Measurements from ENCODE around the gene U2SURP.

DNA sequence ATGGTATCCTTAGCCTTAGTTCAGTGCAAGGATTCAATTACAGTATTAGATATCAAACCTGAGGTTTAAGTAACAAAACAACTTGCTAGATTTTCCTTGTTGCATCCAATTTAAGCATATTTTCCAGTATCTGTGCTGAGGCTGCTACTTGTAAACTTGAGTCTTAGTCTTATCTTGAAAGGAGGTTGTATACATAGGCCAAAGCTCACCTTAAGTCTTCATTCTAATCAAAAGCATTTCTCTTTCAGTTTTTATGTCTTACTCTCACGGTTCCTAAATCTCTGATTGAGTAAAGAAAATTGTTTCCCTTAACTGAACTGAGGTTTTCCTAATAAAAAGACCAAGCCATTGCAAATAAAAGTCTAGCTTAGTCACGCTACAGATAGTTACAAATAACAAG, 52.6 kb downstream of the U2SURP start:
- TF ChIP-seq POLR2AphosphoS5 (IDR thresholded peaks at IDR 0.05; ENCODE audit: low read depth, low read length) (no peak), EZH2 (IDR thresholded peaks at IDR 0.05) (no peak)
- TF ChIP-seq, protein P1, sequence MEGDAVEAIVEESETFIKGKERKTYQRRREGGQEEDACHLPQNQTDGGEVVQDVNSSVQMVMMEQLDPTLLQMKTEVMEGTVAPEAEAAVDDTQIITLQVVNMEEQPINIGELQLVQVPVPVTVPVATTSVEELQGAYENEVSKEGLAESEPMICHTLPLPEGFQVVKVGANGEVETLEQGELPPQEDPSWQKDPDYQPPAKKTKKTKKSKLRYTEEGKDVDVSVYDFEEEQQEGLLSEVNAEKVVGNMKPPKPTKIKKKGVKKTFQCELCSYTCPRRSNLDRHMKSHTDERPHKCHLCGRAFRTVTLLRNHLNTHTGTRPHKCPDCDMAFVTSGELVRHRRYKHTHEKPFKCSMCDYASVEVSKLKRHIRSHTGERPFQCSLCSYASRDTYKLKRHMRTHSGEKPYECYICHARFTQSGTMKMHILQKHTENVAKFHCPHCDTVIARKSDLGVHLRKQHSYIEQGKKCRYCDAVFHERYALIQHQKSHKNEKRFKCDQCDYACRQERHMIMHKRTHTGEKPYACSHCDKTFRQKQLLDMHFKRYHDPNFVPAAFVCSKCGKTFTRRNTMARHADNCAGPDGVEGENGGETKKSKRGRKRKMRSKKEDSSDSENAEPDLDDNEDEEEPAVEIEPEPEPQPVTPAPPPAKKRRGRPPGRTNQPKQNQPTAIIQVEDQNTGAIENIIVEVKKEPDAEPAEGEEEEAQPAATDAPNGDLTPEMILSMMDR (IDR thresholded peaks at IDR 0.05 in 2 of 3, conservative IDR thresholded peaks at IDR 0.05 in 1 of 3; ENCODE audit: borderline replicate concordance in 1 of 3, insufficient read depth in 1 of 3, low read depth in 2 of 3, low read length in 2 of 3), result no peak

Measured in HCT116 (cell line).